ENCODE results near the gene B4GALT3. TPM values are rescaled to one million over a fixed set of nuclear protein-coding genes. Genes with fewer than 3 reads are reported as not detected.
"Not testable (repeated sequence)": the region's sequence is repeated elsewhere in the genome, so short reads cannot be mapped to it uniquely, and the experiment has no call there.

B4GALT3 gene
- total and polyA plus RNA-seq, 2 donors (not counting 1 experiment from before 2014, with no cell fraction given): 17.8 to 18.7 TPM

DNA sequence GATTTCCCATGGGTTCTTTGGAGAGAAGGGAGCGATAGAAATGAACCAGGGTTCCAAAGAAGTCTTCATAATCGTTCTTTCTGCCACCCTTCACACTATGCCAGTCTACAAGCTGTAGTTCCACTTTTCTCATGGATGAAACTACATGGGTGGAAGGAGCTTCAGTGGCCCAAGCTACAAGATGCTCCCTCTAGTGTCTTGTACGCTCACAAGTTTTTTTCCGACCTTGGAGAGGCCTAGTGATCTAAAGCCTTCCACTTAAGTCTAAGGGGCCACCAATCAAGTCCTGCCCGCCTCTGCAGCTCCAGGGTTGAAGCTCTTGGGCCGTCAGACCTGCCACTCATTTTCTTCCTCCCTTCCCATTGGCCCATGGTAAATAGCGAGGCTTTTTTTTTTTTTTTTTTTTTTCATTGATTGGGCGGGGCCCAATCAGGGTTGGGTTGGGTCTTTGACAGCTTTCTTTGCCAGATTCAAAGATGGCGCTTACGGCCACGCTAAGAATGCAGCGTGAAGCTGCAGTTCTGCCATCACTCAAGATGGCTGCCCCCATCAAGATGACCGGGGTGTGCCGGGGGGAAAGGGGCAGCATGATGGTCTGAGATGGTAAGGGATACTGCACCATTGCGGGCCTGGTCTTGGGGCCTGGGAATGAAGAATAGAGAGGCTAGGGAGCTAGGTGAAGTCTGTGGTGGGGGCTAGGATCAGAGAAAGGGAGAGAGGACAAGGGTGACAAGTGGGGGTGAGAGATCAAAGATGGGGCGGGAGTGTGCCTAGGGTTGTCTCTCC lies 48.4 kb upstream of the B4GALT3 start, which contains the start of gene TOMM40L:
TOMM40L (plus strand) TSS at position 527 of the 786 bp plus-strand sequence. CDS start 430 bp downstream, outside the sequence.
- Histone ChIP-seq H3K4me3 (replicated peaks in 1 of 4; ENCODE audit: control extremely low read depth in 1 of 4, insufficient read depth in 1 of 4, low read depth in 3 of 4, low read length in 4 of 4) (peak within 1 kb of the TSS; percentile 74 to 98 (median 88)), H3K27me3 (ENCODE audit: control insufficient read depth, insufficient read depth, low read length) (no peaks in the 10 kb centered on the region), H3K9me3 (ENCODE audit: control insufficient read depth, insufficient read depth, low read depth, low read length) (no peaks in the 10 kb centered on the region), H3K27ac (ENCODE audit: insufficient read depth, low read length) (peak within 1 kb of the TSS; percentile 62), H3K36me3 (ENCODE audit: control insufficient read depth, insufficient read depth, low read length) (peaks cover 8% of the 10 kb centered on the region), H3K4me2 (ENCODE audit: extremely low read depth, insufficient read depth, low read length) (peak within 1 kb of the TSS; percentile 98), H3K79me2 (ENCODE audit: control insufficient read depth, insufficient read depth, low read length) (no peaks in the 10 kb centered on the region), H3K9ac (ENCODE audit: insufficient read depth, low read length) (peak within 1 kb of the TSS; percentile 57), H3K4me1 (ENCODE audit: control insufficient read depth, extremely low read depth, insufficient read depth, low read length) (peaks cover 6% of the 10 kb centered on the region), H4K20me1 (ENCODE audit: control insufficient read depth, extremely low read depth, insufficient read depth, low read length) (no peaks in the 10 kb centered on the region), H2AFZ (ENCODE audit: low read length) (peak within 1 kb of the TSS; percentile 96)
- DNase-seq (ENCODE audit: low read depth in 2 of 2): peak; percentile 99 to 100
- TF ChIP-seq, protein P1, sequence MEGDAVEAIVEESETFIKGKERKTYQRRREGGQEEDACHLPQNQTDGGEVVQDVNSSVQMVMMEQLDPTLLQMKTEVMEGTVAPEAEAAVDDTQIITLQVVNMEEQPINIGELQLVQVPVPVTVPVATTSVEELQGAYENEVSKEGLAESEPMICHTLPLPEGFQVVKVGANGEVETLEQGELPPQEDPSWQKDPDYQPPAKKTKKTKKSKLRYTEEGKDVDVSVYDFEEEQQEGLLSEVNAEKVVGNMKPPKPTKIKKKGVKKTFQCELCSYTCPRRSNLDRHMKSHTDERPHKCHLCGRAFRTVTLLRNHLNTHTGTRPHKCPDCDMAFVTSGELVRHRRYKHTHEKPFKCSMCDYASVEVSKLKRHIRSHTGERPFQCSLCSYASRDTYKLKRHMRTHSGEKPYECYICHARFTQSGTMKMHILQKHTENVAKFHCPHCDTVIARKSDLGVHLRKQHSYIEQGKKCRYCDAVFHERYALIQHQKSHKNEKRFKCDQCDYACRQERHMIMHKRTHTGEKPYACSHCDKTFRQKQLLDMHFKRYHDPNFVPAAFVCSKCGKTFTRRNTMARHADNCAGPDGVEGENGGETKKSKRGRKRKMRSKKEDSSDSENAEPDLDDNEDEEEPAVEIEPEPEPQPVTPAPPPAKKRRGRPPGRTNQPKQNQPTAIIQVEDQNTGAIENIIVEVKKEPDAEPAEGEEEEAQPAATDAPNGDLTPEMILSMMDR (conservative IDR thresholded peaks at IDR 0.05 in 1 of 2, IDR thresholded peaks at IDR 0.05 in 1 of 2; ENCODE audit: low read depth in 1 of 2, low read length in 2 of 2): peak; percentile 65 to 77
- no peak for TF ChIP-seq EZH2 (IDR thresholded peaks at IDR 0.05; ENCODE audit: low read length, missing control alignments)

DNA sequence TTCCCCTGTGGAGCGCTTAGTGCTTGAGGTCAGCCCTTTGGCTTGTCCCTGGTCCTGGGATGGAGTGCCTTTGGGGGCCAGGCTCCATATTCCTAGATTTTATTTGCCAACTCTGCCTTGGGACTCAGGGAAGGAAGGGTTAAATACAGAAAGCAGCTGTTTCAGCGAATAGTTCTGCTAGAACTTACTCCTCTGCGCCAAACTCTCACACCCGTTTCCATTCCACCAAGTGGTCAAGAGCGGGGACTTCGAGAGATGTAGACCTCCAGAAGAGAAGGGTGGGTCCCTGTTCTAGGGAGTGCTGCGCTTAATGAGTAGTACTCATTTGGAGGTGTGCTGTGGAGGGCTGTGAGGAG lies 47.8 kb upstream of the B4GALT3 start:
- Histone ChIP-seq H3K27me3 (ENCODE audit: control insufficient read depth, insufficient read depth, low read length) (no peaks in the 10 kb centered on the region), H3K4me1 (ENCODE audit: control insufficient read depth, extremely low read depth, insufficient read depth, low read length) (peaks cover 6% of the 10 kb centered on the region), H3K9me3 (ENCODE audit: control insufficient read depth, insufficient read depth, low read depth, low read length) (no peaks in the 10 kb centered on the region), H3K27ac (ENCODE audit: insufficient read depth, low read length) (peak overlapping the region; percentile 9), H3K9ac (ENCODE audit: insufficient read depth, low read length) (no peak overlapping the region), H4K20me1 (ENCODE audit: control insufficient read depth, extremely low read depth, insufficient read depth, low read length) (no peaks in the 10 kb centered on the region), H3K4me3 (replicated peaks in 1 of 4; ENCODE audit: control extremely low read depth in 1 of 4, insufficient read depth in 1 of 4, low read depth in 3 of 4, low read length in 4 of 4) (peak overlapping the region in 1 of 4 experiments; percentile 7), H3K79me2 (ENCODE audit: control insufficient read depth, insufficient read depth, low read length) (no peaks in the 10 kb centered on the region), H3K4me2 (ENCODE audit: extremely low read depth, insufficient read depth, low read length) (peak overlapping the region; percentile 59), H2AFZ (ENCODE audit: low read length) (peak overlapping the region; percentile 84), H3K36me3 (ENCODE audit: control insufficient read depth, insufficient read depth, low read length) (peaks cover 8% of the 10 kb centered on the region)
- DNase-seq (ENCODE audit: low read depth in 2 of 2): peak in 1 of 2 donors; percentile 20
- TF ChIP-seq EZH2 (IDR thresholded peaks at IDR 0.05; ENCODE audit: low read length, missing control alignments): no peak
- TF ChIP-seq, protein P1 (conservative IDR thresholded peaks at IDR 0.05 in 1 of 2, IDR thresholded peaks at IDR 0.05 in 1 of 2; ENCODE audit: low read depth in 1 of 2, low read length in 2 of 2): no peak

DNA sequence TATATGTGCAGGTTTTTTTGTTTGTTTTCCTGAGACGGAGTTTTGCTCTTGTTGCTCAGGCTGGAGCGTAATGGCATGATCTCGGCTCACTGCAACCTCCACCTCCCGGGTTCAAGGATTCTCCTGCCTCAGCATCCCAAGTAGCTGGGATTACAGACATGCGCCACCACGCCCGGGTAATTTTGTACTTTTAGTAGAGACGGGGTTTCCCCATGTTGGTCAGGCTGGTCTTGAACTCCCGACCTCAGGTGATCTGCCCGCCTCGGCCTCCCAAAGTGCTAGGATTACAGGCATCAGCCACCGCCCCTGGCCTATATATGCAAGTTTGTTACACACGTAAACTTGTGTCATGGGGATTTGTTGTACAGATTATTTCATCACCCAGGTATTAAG lies 47.4 kb upstream of the B4GALT3 start:
- not testable (repeated sequence) for H3K36me3 ChIP-seq (ENCODE audit: control insufficient read depth, insufficient read depth, low read length); H3K79me2 ChIP-seq (ENCODE audit: control insufficient read depth, insufficient read depth, low read length); DNase-seq (ENCODE audit: low read depth in 2 of 2); H3K27me3 ChIP-seq (ENCODE audit: control insufficient read depth, insufficient read depth, low read length); H3K9me3 ChIP-seq (ENCODE audit: control insufficient read depth, insufficient read depth, low read depth, low read length); H3K4me3 ChIP-seq (replicated peaks in 1 of 4; ENCODE audit: control extremely low read depth in 1 of 4, insufficient read depth in 1 of 4, low read depth in 3 of 4, low read length in 4 of 4); H3K4me1 ChIP-seq (ENCODE audit: control insufficient read depth, extremely low read depth, insufficient read depth, low read length); H2AFZ ChIP-seq (ENCODE audit: low read length); H4K20me1 ChIP-seq (ENCODE audit: control insufficient read depth, extremely low read depth, insufficient read depth, low read length); H3K9ac ChIP-seq (ENCODE audit: insufficient read depth, low read length); H3K27ac ChIP-seq (ENCODE audit: insufficient read depth, low read length); H3K4me2 ChIP-seq (ENCODE audit: extremely low read depth, insufficient read depth, low read length)

Measured in fibroblast of lung (primary cell).